Ishikawa (cell line): ENCODE data around the gene BID.

Experiments
- CEBPB ChIP-seq: IDR thresholded peaks from 2 replicates; pipeline ENCODE4 v1.6.1; 2012
- CREB1 ChIP-seq: IDR thresholded peaks from 2 replicates; pipeline ENCODE4 v1.6.1; 2012; ENCODE audit warnings: low read depth
- EGR1 ChIP-seq: IDR thresholded peaks from 2 replicates; pipeline ENCODE4 v1.6.1; 2012
- EP300 ChIP-seq: IDR thresholded peaks from 2 replicates; pipeline ENCODE4 v1.6.1; 2012; ENCODE audit warnings: borderline replicate concordance
- FOXM1 ChIP-seq: IDR thresholded peaks from 2 replicates; pipeline ENCODE4 v1.6.1; 2012; ENCODE audit warnings: low read depth, borderline replicate concordance
- MAX ChIP-seq: IDR thresholded peaks from 2 replicates; pipeline ENCODE4 v1.6.1; 2012
- RAD21 ChIP-seq: IDR thresholded peaks from 2 replicates; pipeline ENCODE4 v1.6.1; 2012; ENCODE audit warnings: low read depth
- REST ChIP-seq: IDR thresholded peaks from 2 replicates; pipeline ENCODE4 v1.6.1; 2012; ENCODE audit warnings: low read depth, mild to moderate bottlenecking
- TAF1 ChIP-seq: IDR thresholded peaks from 2 replicates; pipeline ENCODE4 v1.6.1; 2012; ENCODE audit warnings: low read depth, mild to moderate bottlenecking
- TCF12 ChIP-seq: IDR thresholded peaks from 2 replicates; pipeline ENCODE4 v1.6.1; 2012; ENCODE audit warnings: low read depth
- YY1 ChIP-seq: IDR thresholded peaks from 2 replicates; pipeline ENCODE4 v1.6.1; 2012; ENCODE audit warnings: low read depth
- ZBTB7A ChIP-seq: IDR thresholded peaks from 2 replicates; pipeline ENCODE4 v1.6.1; 2012; ENCODE audit warnings: low read depth
- TF ChIP-seq, protein P1 (sequence below): IDR thresholded peaks from 2 replicates; pipeline ENCODE4 v1.6.1; 2012

DNA sequence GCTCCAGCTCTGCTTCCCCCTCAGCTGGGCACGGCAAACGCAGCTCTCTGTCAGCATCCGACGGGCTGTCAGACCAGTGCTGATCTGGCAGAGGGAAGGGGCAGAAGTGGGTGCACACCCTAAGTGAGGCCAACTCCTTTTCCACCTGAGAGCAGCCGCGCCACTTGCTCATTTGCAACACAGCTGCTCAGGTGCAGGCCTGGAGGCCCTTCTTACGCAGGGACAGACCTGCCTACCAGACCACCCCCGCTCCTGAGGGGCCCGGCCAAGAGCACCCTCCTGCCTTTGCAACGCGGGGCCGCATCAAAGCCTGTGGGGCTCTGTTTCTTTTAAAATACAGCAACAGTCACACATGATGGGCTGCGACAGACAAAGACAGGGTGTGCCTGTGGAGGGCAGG is 47.8 kb upstream of the BID start:
- TF ChIP-seq, protein P1, sequence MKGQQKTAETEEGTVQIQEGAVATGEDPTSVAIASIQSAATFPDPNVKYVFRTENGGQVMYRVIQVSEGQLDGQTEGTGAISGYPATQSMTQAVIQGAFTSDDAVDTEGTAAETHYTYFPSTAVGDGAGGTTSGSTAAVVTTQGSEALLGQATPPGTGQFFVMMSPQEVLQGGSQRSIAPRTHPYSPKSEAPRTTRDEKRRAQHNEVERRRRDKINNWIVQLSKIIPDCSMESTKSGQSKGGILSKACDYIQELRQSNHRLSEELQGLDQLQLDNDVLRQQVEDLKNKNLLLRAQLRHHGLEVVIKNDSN: no peak
- TF ChIP-seq ZBTB7A: no peak
- TF ChIP-seq EGR1: no peak
- no peak for TF ChIP-seq REST
- no peak for TF ChIP-seq YY1
- no peak for TF ChIP-seq CEBPB
- TF ChIP-seq FOXM1: no peak
- no peak for TF ChIP-seq MAX
- TF ChIP-seq TAF1: no peak
- TF ChIP-seq RAD21: no peak
- TF ChIP-seq TCF12: no peak
- no peak for TF ChIP-seq EP300
- TF ChIP-seq CREB1: no peak
